GM18505 (cell line): ENCODE results near the gene DGKI.
"Not testable (repeated sequence)": the region's sequence is repeated elsewhere in the genome, so short reads cannot be mapped to it uniquely, and the experiment has no call there.

Source experiments
- ATAC-seq: cut with Tn5 transposase; IDR thresholded peaks from one replicate; pipeline ENCODE4 v1.9.1; 2021; ENCODE audit not compliant: unreplicated experiment
- POLR2A ChIP-seq: IDR thresholded peaks from 4 replicates; pipeline ENCODE4 v1.6.1; 2011; ENCODE audit warnings: borderline replicate concordance; ENCODE audit not compliant: insufficient read depth, insufficient read length; ENCODE audit errors: extremely low read depth

The DGKI gene

DNA sequence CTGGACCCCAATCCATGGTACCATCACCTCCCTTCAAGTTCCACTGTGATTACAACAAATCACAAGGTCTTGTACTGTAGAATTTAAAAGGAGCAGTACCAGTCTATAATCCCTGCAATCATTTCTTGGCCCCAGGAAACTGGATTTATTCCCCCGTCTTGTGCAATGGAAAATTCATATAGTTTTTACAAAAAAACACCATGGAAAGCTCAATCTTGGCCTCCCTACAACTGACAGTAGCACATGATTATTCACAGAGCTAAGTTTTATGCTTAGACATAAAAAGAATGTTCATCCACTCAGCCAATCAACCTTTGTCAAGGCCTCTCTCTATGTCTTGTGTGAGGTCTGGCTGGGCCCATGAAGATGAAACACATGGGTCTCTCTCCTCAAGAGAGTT is 10.2 kb downstream of the DGKI start:
- no peak for TF ChIP-seq POLR2A
- ATAC-seq: no peak

DNA sequence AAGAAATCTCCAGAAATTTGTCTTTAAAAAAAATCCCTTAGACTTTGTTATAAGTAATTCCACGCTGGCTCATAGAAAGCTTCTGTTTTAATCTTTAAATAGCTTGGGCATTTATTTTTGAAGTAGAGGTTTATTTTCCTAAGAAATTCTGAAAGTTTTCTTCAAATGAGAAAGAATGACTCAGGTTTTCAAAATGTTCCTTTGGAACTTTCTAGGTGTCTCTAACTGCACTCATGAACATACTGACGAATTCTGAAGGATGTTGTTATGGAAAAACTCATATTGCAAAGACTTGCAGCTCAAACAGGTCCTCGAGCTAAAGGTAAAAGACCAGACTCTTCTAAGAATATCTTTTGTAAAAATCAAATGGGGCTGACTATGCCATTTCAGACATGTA is 10.7 kb downstream of the DGKI start:
- TF ChIP-seq POLR2A: no peak
- no peak for ATAC-seq

DNA sequence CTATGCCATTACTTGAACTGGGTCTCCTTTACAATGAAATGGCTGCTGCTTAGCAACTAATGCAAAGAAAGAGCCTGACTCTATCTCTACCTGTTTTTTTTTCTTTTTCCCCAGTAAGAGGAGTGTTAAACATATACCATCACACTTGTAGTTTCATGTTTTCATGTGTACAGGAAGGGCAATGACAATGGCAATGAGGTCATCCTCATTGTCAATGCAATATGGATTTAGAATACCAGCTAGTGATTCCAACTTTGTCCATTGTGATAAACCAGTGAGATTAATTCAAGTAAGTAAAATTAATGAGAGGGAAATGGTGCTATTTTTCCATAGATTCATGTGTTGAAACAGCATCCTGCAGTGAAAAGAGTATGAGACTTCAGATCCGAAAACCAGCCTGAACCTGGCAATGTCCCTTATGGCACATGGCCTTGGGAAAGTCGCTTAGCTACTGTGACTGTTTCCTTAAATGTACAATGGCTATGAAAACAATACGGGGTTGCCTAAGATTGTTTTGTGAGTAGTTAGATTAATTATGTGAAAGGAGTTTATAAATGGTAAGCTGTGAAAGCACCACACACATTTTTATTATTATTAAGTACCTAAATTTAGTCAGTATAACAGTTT is 11.2 kb downstream of the DGKI start:
- ATAC-seq: no peak

DNA sequence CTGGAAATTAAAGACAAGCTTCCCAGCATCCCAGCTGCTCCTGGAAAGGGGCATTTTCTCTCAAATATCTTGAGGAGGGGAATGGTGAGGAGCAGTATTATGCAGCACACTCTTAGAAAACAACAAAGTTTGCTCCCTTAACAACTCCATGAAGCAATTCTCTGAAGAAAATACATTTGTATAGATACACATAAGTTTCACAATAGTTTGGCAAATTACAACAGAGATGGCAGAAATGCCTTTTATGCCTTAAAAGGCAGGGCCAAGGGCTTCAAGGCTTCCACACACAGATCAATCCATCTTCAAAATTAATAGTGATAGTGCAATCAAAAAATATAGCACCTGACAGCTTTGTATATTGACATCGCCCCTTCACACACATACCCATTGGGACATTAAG is 12.2 kb downstream of the DGKI start:
- no peak for ATAC-seq
- TF ChIP-seq POLR2A: no peak

More for the DNA sequence above, 11.2 kb downstream of the DGKI start:
- no peak for TF ChIP-seq POLR2A

DNA sequence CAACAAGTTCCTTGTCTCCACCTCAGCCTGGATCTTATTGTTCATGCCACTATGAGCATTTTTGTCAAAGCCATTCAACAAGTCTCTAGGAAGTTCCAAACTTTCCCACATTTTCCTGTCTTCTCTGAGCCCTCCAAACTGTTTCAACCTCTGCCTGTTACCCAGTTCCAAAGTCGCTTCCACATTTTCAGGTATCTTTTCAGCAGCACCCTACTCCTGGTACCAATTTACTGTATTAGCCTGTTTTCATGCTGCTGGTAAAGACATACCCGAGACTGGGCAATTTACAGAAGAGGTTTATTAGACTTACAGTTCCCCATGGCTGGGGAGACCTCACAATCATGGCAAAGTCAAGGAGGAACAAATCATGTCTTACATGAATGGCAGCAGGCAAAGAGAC is 13.8 kb downstream of the DGKI start:
- not testable (repeated sequence) for ATAC-seq

DNA sequence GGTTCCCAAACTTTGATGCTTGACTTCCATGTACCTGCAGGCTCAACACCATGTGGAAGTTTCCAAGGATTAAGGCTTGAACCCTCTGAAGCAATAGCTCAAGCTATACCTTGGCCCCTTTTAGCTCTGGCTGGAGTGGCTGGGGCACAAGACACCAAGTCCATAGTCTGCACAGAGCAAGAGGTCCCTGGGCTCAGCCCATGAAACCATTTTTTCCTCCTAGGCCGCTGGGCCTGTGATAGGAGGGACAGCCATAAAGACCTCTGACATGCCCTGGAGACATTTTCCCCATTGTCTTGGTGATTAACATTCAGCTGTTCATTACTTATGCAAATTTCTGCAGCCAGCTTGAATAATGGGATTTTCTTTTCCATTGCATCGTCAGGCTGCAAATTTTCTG is 14.4 kb downstream of the DGKI start:
- no peak for ATAC-seq
- TF ChIP-seq POLR2A: no peak

DNA sequence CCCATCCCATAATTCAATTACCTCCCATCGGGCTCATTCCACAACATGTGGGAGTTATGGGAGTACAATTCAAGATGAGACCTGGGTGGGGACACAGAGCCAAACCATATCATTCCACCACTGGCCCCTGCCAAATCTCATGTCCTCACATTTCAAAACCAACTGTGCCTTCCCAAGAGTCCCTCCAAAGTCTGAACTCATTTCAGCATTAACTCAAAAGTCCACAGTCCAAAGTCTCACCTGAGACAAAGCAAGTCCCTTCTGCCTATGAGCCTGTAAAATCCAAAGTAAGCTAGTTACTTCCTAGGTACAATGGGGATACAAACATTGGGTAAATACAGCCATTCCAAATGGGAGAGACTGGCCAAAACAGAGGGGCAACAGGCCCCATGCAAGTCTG is 15.2 kb downstream of the DGKI start:
- not testable (repeated sequence) for ATAC-seq

DNA sequence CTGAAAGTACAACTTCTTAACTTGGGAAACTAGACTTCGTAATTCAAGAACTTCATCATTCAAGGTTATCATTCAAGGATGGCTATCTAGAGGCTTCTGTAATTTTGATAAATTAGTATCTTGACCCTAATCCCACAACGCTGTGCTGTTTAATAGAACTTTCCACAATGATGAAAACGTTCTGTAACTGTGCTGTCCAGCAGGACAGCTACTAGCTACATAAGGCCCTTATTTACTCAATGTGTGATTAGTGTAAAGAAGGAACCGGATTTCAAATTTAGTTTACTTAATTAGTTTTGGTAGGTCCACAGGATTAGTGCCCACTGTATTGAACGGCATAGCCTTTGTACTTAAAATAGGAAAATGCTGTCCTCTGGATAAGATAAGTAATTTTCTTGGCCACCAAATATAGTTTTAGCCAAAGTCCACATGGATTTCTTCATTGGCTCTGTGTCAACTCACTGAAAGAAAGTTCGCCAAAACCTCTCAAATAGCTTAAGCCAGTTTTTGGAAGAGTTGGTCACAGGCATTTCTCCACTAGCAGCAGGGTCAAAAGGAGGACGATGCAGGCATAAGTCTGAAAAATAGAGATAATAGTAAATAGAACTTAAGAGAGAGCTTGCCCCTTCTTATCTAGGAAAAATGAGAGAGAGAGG is 17.3 kb downstream of the DGKI start:
- TF ChIP-seq POLR2A: no peak
- ATAC-seq: no peak

DNA sequence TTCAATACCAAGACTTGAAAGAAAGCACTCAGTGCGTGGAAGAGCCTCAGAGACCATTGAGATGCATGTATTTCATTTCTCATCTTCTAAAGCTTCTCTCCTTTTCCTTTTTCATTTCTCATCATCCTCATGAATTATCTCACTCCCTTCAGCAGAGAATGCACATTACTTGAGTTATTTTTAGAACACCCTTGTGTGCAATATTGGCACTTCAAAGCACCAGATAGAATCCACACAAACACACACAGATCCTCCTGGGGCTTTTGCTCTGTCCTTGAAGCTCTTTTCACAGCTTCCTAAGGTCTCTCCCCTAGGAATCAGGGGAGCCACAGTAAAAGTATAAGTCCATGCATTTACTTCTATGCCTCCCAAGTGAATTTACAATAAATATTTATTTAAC is 18.3 kb downstream of the DGKI start:
- ATAC-seq: no peak
- no peak for TF ChIP-seq POLR2A

DNA sequence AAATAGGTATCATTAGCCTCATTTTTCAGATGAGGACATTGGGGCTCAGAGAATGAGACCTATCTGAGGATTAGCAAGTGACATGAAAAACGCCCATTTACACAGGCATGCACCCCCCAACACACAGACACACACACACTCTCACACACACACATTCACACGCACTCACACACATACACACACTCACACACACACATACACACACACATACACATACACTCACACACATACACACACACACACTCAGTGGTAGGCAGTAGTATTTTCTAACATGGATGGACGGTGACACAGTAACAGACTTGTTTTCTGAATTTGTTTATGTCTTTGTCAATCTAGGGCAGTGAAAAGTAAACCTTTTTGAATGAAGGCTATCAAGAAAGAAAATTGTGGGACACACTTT is 21.3 kb downstream of the DGKI start:
- no peak for ATAC-seq
- no peak for TF ChIP-seq POLR2A

DNA sequence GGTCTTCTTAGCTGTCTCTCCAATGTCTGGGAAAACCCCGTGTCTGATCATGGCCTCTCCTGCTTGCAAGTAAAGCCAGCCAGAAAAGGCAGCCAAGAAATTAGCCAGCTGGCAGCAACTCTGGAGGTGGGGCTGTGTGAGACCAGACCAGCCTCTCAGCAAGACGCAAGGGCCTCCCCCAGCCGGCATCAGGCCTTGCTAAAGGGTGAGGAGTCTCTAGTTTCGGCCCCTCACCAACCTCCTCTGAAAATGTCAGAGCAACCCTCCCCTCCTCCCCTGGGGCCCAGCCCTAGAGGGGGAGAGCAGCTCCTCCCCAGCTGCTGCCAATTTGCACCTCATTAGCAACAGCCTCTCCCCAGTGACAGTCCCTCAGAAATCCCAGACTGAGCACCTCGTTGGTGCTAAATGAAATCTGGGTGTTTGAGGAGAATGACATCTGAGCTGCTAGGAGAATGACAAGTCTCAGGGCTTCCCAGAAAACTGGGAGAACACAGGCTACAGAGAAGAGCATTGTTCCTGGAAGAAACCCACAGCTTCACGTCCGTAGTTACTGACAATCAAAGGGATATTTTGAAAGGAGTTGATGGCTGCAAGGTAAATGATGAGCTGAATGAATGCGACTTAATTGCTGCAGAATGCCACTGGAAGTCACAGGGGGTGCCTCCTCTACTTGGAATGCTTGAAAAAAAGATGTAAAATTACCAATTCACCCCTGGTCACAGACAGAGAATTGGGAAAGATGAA is 25.9 kb downstream of the DGKI start:
- no peak for TF ChIP-seq POLR2A
- ATAC-seq: no peak

DNA sequence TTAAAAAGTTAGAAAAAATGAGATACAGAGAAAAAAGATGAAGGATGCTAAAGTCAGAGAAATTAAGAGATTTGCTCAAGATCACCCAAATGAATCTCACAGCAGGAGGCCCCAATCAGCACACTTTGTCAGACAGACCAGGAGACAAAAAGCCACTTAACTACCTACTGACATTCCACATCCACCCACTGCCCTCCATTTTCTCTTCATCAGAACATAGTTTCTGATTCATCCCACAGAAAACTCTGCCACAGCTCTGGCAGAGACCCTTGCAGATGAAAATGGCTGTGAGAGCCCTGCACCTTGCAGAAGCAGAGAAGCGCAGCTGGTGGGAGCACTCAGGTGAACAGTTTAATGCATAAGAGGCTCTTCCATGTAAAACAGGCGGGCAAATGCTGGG is 26.6 kb downstream of the DGKI start:
- ATAC-seq: no peak
- TF ChIP-seq POLR2A: no peak

DNA sequence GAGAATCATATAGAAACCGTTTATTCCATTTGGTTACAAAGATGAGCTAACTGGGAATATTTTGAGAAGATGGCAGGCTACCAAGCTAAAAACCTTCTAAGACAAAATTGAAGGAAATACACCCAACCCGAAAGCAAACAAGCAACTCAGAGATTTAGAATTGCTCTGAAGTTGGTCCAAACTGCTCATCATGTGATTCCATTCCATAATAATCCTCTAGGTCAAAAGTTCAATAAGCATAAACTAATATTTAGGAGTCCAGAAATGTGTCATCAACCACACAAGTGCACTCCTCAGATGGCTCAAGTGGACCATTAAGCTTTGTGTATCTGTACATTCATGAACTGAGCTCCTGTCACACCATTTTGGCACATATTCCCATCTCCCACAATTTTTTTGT is 28.7 kb downstream of the DGKI start:
- no peak for TF ChIP-seq POLR2A
- no peak for ATAC-seq

DNA sequence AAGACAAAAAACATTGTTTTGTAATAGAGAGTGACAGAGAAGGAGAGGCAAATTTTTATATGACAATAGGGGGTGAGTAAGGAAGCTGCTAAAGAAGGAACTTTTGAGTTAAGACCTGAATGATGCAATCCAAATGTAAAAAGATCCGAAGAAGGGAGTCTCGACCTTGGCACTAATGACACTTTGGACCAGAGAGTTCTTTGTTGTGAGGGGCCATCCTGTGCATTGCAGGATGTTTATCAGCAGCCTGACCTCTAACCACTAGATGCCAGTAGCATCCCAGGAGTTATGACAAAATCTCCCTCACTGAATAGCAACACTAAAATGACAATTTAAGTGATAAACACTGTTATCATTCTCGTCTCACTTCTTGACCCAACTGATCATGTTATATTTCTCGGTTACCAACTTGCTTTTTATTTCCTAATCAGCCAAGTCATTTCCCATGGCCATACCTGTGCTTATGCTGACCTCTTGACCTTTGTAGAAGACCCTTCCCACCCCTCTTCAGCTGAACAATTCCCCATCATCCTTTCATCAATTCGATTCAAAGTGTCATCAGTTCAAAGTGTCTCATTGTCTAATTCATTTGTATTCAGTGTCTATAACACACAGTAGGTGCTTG is 30.0 kb downstream of the DGKI start:
- no peak for TF ChIP-seq POLR2A
- ATAC-seq: no peak
